Occipital lobe (tissue), 2 donors: Measurements from ENCODE around the gene PLD4. TPM values are rescaled to one million over a fixed set of nuclear protein-coding genes. Genes with fewer than 3 reads are reported as not detected.
"Not testable (repeated sequence)": the region's sequence is repeated elsewhere in the genome, so short reads cannot be mapped to it uniquely, and the experiment has no call there.

Source experiments
- DNase-seq: peaks from one replicate; lab custom pipeline; 2025; lab: John Stamatoyannopoulos, UW
- total RNA-seq: library from RNA; depleted of rRNA; stranded (reverse); fragments of >200 nt; gene quantifications from one replicate; pipeline ENCODE4 v1.2.3, GENCODE V29; 2014

The PLD4 gene
- total RNA-seq, 1 donor from 2014 or later = 5.8 TPM

DNA sequence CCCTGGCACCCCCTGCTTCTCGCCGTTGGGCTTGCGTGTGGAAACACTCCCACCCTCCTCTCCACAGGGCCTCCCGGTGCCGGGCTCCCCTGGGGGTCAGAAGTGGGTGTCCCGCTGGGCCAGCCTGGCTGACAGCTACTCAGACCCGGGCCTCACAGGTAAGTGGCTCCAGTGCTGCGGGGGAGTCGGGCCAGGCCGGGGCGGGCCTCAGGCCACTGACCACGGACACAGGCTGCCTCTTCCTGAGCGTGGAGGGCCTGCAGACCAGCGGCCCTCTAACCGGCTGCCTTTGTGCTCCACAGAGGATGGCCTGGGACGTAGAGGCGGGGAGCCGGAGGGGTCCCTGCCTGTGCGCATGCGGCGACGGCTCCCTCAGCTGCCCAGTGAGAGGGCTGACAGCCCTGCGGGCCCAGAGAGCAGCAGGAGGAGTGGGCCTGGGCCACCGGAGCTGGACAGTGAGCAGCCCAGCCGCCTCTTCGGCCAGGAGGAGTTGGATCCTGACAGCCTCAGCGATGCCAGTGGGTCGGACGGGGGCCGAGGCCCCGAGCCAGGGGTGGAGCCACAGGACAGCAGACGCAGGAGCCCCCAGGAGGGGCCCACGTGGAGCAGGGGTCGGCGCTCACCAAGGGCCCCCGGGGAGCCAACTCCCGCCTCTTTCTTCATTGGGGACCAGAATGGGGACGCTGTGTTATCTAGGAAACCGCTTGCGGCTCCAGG lies 38.5 kb upstream of the PLD4 start:
- DNase-seq = no peak

DNA sequence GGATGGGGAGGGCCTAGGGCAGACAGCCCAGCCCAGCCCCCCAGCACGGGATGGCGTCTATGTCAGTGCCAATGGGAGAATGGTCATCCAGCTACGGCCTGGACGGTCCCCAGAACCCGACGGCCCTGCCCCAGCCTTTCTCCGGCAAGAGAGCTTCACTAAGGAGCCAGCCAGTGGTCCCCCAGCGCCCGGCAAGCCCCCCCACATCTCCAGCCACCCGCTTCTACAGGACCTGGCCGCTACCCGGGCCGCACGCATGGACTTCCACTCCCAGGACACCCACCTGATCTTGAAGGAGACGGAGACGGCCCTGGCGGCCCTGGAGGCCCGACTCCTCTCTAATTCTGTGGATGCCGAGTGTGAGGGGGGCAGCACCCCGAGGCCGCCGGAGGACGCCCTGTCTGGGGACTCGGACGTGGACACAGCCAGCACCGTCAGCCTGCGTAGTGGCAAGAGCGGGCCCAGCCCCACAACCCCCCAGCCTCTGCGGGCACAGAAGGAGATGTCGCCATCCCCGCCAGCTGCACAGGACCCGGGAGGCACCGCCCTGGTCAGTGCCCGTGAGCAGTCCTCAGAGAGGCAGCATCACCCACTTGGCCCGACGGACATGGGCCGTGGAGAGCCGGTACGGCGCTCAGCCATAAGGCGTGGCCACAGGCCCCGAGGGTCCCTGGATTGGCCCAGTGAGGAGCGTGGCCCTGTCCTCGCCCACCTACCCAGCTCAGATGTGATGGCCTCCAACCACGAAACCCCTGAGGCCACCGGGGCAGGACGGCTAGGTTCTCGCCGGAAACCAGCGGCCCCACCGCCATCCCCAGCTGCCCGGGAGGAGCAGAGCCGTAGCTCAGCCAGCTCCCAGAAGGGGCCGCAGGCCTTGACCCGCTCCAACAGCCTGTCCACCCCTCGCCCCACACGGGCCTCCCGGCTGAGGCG lies 37.7 kb upstream of the PLD4 start:
- no peak for DNase-seq

DNA sequence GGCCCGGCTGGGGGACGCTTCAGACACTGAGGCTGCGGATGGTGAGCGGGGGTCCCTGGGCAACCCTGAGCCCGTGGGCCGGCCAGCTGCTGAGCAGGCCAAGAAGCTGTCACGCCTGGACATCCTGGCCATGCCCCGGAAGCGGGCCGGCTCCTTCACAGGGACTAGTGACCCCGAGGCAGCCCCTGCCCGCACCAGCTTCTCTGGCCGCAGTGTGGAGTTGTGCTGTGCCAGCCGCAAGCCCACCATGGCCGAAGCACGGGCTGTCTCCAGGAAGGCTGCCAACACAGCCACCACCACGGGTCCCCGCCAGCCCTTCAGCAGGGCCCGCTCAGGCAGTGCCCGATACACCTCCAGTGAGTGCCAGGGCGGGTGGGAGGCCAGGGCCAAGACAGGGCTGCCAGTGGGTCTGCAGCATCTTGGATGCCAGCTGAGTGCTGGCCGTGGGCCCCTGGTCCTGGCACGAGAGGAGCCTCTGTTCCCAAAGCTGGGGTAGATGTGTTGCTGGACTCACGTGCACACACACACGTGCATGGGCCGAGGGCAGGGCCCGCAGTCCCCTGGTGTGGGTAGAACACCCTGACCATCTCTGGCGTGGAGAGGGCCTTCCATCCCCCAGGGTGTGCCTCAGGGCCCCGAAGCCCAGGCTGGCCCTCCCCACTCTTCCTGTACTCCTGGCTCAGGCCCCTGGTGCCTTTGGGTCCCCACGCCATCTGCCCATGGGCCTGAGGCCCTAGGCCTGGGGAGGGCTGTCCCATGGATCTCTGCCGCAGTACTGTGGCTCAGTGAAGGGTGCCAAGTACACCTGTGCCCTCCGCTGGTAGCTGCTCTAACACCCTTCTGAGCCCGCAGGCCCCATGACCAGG lies 36.8 kb upstream of the PLD4 start:
- no peak for DNase-seq

DNA sequence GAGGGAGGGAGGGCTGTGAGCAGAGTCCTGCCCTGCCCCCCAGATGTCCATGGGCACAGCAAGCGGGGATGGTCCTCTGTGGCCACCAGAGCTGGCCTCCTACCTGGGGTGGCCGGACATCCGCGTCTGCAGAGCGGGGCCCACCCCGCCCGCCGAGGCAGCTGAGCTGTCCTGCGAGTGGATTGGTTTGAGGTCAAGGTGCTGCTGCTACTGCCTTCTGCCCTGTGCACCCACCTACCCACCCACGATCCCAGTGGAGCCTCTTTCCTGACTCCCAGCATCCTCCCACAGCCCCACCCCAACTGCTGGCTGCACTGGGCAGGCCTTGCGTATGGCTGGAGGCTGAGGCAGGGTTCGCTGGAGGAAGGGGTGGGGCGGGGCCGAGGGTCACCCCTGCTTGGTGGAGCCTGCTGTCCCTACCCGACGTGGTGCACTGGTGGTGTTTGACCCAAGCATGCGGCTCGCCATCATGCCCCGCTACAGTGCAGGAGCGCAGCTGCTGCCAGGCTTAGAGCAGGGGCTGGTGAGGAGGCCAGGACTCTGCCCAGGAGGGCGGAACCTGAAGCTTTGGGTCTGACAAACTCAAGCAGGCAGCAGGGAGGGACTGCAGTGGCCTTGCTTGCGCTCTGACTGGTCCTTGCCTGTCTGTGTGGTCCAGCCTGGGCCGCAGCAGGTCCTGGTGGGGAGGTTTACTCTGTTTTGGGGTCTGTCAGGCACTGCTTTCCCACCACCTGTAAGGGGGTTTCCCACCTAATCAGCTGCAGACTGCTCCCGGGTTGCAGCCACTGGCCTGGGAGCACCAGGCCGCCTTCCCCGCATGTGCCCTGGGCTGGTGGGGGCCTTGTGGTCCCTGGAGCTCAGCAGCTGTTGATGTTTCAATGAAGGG lies 35.9 kb upstream of the PLD4 start:
- no peak for DNase-seq

DNA sequence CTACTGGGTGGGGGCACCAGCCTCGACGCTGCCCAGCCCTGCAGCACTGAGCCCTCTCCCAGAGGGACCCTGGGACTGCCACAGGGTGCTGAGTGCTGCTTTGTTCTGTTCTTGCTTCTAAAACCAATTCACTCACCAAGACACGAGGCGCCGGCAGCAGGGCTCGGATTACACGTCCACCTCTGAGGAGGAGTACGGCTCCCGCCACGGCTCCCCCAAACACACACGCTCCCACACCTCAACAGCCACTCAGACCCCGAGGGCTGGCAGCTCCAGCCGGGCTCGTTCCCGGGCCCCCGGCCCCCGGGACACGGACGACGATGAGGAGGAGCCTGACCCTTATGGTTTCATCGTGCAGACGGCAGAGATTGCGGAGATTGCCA lies 35.3 kb upstream of the PLD4 start:
- DNase-seq = no peak

DNA sequence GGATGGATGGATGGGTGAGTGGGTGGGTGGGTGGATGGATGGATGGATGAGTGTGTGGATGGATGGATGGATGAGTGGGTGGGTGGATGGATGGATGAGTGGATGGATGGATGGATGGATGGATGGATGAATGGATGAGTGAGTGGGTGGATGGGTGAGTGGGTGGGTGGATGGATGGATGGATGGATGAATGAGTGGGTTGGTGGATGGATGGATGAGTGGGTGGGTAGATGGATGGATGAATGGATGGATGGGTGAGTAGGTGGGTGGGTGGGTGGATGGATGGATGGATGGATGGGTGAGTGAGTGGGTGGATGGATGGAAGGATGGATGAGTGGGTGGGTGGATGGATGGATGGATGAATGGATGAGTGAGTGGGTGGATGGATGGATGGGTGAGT lies 34.4 kb upstream of the PLD4 start:
- not testable (repeated sequence) for DNase-seq

DNA sequence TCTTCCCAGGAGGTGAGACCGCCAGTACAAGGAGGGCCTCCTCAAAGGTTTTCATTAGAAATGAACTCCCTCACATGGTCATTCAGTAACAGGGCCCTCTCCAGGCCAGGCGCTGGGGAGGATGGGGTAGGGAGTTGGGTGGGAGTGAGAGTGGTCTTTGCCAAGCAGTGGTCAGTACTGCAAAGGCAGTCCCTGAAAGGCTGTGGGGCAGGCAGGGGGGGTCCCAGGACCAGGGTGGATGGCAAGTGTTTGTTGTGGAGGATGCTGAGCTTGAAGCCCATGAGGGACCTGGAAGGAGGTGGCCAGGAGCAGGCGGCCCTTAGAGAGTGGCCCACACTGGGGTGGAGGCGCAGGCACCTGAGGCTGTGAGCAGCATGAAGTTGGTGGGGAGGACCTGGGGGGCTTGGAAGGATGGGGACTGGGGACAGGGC lies 33.5 kb upstream of the PLD4 start:
- no peak for DNase-seq

DNA sequence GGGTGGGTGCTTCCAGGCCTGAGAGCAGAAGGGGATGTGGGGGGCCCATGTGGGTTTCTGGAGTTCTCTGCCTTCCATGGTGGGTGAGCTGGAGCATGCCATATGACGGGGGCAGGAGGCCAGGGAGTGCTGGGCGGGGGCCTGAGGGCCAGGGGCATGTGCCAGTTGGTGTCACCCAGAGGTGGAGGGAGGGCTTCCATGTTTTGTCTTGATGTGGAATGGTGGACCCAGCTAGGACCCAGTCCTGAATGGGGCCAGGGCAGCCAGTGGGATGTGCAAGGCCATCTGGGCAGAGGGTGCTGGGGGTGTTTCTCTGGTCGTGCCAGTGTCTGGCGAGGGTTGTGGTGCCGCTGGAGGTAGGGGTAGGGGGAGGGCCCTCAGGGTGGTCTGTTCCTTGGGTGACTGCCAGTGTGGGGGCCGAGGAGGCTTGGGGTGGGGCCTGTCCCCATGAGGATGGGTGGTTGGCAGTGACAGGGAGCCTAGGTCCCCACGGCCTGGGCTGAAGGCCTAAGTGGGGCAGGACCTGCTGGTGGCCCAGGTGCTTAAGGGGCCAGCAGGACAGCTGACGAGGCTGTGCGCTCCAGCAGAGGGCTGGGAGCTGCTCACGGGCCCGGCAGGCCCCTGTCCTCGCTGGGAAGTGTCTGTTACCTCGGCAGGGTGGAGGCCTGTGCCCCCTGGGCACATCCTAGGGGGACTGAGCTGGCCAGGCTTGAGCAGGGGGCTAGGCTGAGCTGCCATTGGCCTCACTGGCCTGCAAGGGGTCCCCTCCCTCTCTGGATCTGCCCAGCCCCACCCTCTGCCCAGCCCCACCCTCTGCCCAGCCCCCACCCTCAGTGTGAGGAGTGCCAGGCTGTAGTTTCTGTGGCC lies 32.8 kb upstream of the PLD4 start:
- DNase-seq = no peak

DNA sequence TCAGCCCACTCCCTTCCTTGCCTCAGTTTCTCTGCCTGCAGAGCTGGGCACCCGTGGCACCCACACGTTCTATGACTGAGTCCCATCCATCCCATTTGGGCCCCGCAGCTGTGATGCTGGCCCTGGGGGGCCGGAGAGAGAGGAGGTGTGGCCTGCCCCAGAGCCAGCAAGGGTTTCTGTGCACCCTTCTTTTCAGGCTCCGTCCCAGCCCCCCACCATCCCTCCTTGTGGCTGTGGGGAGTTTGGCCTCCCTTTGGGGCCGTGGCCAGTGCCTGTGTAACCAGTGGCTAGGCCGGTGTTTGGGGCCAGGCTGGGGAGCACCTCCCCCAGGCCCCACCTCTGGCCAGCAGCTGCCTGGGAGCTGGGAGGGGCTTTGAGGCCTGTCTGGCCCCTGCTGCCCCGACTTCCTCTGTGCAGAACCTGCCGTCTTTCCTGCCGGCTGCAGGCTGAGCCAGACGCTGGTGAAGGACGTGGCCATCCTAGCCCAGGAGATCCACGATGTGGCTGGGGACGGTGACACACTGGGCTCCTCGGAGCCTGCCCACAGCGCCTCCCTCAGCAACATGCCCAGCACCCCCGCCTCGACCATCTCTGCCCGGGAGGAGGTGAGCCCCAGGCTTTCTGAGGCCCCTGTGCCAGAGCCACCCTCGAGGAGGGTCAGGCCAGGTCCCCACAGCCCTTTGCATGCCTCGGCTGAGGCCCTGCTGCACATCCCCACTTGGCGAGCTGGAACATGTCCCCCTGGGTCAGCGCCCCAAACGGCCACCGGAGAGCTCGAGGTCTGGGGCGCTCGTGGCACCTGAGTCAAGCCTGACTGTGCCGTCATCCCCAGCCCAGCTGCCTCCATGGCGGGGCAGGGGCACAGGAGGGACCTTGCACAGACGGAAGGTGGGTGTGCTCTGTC lies 31.9 kb upstream of the PLD4 start:
- no peak for DNase-seq

DNA sequence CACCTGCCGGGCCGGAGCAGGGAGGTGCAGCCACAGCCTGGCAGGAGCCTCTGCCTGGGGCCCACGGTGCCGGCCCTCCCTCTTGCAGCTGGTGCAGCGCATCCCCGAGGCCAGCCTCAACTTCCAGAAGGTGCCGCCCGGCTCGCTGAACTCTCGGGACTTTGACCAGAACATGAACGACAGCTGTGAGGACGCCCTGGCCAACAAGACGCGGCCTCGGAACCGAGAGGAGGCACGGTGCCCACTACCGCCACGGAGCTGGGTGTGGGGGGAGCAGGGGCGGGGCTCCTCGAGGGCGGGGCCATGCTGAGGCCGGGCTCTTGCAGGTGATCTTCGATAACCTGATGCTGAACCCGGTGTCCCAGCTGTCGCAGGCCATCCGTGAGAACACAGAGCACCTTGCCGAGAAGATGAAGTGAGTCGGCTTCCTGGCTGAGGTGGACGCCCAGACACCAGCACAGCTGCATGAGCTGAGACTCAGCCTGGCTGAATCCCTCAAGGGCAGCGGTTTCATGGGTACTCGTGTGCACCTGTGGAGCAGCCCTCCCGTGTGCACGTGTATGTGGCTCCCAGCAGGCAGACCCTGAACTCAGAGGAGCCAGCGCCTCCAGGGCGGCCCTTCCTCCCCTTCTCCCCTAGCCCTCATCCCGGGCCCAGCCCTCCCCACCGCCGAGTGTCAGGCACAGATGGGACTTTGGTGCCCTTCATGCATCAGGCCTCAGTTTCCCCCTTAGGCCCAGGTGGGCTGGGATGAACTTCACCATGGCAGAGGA lies 31.1 kb upstream of the PLD4 start:
- no peak for DNase-seq

DNA sequence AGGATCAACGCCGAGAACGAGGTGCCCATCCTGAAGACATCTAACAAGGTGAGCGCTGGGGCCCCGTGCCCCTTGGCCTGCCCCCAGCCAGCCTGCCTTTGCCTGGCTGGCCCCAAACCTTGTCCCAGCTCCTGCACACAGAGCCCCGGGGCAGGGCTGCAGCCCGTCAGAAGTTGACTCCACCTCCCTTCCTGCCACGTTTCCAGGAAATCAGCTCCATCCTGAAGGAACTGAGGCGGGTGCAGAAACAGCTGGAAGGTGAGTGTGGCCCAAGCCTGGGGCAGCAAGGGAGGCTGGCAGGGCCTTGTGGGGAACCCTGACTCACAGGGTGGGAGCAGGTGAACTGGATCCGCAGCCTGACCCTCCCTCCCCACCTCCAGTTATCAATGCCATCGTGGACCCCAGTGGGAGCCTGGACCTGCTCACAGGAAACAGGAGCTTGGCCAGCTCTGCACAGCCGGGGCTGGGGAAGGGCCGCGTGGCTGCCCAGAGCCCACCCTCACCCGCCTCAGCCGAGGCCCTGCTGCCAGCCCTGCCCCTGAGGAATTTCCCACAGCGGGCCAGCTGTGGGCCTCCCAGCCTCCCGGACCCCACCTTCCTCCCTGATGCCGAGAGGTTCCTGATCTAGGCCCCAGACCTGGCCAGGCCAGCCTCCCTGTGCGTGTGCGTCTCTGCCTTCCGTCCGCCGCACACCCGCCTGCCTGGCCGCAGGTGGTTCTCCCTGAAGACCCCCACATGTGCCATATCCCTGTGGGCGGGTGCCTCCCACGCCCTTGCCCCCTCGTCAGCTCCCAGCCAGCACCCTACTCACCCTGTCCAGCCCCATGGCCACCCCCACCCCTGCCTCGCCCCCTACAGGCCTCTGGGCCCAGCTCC lies 30.1 kb upstream of the PLD4 start:
- no peak for DNase-seq

DNA sequence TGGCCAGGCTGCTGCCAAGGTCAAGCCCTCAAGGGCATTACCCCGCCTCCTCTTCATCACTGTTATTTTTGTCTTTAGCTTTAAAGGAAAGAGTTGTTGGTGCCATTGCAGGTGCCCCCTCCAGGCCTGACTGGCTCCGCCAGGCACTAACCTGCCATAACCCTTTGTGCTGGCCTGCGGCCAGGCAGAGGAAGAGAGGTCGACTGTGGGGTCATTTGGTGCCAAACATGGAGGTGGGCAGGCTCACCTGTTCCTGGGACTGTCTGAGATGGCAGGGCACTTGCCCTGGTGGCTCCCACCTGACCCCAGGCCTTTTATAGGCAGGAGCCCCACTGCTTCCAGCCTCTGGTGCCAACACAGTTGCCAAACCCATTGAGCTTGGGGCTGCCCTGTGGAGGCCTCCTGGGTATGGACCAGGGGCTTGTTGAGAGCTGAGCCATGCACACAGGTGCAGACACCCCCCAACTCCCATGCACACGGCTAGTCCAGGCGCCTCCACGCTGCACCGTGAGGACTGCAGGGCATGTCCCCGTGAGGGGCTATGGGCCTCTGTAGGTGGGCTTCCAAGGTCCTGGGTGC lies 29.4 kb upstream of the PLD4 start:
- no peak for DNase-seq

DNA sequence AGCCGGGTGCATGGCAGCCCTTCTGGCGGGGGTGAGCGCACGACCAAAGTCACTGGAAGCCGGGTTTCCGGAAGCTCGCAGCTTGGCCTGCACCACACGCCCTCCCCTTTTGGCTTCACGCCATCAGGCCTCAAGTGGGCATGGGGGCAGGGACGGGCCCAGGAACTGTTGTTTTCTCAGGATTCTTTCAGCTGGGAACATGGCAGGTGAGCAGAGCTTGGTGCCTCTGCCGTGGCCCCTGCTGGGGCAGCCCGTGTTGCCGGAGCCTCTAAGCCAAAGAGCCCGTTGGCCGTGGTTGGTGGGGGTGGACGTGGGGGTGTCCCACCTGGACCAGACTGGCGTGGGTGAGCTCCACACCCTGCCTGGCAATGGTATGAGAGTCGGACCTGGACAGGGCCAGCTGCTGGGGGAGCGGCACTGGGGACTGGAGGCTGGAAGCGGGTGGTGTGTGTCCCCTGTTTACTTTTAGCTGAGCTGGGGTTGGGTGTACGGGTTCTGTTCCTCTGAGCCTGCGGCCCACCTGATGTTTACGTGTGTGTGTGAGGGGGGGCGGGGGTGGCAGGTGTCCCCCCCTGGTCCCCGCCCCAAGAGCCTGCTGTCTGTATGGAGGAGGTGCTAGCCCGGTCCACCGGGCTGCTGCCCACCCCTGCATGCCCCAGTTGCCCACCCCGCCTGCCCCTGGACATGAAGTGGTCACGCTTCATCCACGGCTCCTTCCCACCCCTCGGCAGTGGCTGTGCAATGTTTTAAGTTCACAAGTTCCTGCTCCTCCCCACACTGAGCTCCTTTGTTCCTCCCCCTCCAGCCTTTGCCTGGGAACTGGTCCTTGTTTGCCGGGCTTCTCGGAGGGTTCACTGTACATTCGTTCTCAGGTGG lies 28.7 kb upstream of the PLD4 start:
- no peak for DNase-seq

DNA sequence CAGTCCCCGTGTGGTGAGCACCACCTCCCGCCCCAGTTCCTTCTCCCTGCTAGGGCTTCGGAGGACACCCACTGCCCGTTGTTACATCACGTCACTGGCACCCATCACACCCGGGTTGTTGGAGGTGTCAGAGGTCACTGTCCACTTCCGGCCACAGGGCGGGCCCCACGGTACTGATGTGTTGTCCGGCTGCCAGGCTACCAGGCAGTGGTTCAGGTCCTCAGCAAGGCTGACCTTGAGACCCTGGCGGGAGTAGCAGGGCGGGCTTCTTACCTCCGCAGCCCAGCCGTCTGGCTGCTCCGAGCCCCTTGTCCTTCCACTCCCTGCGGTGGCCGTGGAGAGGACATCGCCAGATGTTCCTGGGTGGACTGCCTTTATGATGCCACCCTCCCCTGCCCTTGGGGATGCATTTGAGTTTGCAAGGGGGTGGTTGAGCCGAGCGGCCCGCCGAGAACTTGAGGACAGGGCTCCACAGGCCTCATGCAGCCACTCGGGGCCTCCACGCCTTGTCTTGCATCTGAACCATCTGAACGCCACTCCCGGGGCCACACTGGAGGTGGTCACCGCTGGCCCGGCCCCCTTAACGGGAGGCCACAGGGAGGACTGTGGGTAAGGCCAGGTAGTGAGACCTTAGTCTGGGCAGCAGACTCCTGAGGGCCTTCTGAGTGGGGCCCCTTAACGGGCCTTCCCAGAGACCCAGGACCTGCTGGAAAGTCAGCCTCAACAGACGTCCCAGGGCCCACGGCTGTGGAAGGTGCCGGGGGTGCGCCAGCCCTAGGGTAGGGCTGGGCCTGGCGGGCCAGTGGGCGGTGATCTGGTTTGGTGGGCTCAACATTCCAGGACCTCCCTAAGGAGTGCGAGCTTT lies 27.1 kb upstream of the PLD4 start:
- no peak for DNase-seq

DNA sequence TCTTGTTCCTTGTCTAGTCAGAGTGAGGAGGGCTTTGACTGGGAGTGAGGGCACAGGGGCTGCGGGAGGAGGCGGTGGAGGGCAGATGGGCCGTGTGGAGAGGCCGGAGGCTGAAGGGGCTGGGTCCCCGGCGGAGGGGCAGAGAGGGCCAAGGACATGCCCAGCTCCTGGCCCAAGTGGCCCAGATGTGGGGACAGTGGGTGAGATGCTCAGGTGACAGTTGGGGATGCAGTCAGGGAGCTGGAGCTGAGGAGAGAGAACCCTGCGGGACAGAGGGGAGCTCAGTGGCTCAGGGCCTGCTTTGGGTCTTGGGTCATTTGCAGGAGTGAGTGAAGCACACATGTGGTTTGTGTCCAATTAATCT lies 26.5 kb upstream of the PLD4 start:
- no peak for DNase-seq
